ENCODE results near the gene TPCN1.

TPCN1 gene

GRCh38 chr12:113333418-113333750, 112.1 kb downstream of the TPCN1 start:
- Histone ChIP-seq H3K4me3 (ENCODE audit: insufficient read depth, low read length, poor library complexity, severe bottlenecking) (no peak overlapping the region), H3K4me2 (ENCODE audit: low read depth, low read length, poor library complexity, severe bottlenecking) (peak overlapping the region; percentile 74), H3K9me2 (replicated peaks; ENCODE audit: insufficient read depth, low read length) (no peaks in the 10 kb centered on the region), H3K9ac (ENCODE audit: low read length) (no peak overlapping the region), H3K9me3 (ENCODE audit: insufficient read depth, low read length) (no peaks in the 10 kb centered on the region), H2AFZ (ENCODE audit: low read depth, low read length, severe bottlenecking) (no peak overlapping the region), H3K79me2 (ENCODE audit: insufficient read depth, low read length) (no peaks in the 10 kb centered on the region), H3K27me3 (ENCODE audit: low read length) (no peaks in the 10 kb centered on the region), H3K27ac (ENCODE audit: low read depth, low read length) (no peak overlapping the region), H3F3A (ENCODE audit: insufficient read depth) (no peaks in the 10 kb centered on the region), H4K20me1 (ENCODE audit: low read depth, low read length) (no peaks in the 10 kb centered on the region), H3K36me3 (ENCODE audit: low read length) (no peaks in the 10 kb centered on the region)
- TF ChIP-seq, protein P1, sequence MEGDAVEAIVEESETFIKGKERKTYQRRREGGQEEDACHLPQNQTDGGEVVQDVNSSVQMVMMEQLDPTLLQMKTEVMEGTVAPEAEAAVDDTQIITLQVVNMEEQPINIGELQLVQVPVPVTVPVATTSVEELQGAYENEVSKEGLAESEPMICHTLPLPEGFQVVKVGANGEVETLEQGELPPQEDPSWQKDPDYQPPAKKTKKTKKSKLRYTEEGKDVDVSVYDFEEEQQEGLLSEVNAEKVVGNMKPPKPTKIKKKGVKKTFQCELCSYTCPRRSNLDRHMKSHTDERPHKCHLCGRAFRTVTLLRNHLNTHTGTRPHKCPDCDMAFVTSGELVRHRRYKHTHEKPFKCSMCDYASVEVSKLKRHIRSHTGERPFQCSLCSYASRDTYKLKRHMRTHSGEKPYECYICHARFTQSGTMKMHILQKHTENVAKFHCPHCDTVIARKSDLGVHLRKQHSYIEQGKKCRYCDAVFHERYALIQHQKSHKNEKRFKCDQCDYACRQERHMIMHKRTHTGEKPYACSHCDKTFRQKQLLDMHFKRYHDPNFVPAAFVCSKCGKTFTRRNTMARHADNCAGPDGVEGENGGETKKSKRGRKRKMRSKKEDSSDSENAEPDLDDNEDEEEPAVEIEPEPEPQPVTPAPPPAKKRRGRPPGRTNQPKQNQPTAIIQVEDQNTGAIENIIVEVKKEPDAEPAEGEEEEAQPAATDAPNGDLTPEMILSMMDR (IDR thresholded peaks at IDR 0.05; ENCODE audit: insufficient read depth, low read length, poor library complexity, severe bottlenecking), result no peak
- TF ChIP-seq EZH2phosphoT487 (conservative IDR thresholded peaks at IDR 0.05; ENCODE audit: low read length), result no peak

DNA sequence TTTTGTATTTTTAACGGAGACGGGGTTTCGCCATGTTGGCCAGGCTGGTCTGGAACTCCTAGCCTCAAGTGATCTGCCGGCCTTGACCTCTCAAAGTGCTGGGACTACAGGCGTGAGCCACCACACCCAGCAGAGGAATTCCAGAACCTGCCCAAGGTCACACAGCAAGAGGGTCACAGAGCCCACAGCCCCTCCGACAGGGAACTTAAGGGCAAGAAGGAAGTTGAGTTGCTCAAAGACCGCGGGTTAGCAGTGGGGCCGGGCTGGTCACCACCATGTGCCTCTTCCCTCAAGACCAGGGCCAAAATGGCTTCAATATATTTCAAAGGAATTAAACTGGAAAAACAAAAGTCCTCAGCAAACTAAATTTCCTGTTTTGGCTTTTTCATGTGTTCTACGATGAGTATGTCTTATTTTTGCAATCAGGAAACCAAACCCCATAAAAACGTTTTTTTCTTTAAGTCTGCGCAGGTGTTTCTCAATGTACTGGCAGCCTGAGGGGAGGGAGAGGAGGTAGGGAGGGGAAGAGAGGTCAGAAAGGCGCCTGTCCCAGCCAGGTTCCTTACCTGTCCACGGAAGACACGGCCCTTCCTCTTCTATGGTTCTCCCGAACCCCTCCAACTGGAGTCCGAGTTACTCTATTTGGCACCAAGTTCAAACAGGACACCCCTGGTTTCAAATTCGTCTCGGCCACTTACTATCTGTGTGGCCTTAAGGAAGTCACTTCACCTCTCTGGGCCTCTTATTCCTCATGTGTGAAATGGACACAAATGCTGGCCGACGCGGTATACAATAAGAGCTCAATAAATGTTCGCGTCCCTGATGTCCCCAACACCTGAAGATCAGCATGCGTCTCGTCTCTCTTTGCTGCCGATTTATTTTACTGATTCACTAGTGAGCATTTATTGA, 112.9 kb downstream of the TPCN1 start:
- Histone ChIP-seq H4K20me1 (ENCODE audit: low read depth, low read length) (no peaks in the 10 kb centered on the region), H3K4me3 (ENCODE audit: insufficient read depth, low read length, poor library complexity, severe bottlenecking) (peak overlapping the region; percentile 95), H2AFZ (ENCODE audit: low read depth, low read length, severe bottlenecking) (peak overlapping the region; percentile 71), H3K9me3 (ENCODE audit: insufficient read depth, low read length) (no peaks in the 10 kb centered on the region), H3K36me3 (ENCODE audit: low read length) (no peaks in the 10 kb centered on the region), H3F3A (ENCODE audit: insufficient read depth) (no peaks in the 10 kb centered on the region), H3K79me2 (ENCODE audit: insufficient read depth, low read length) (no peaks in the 10 kb centered on the region), H3K9me2 (replicated peaks; ENCODE audit: insufficient read depth, low read length) (no peaks in the 10 kb centered on the region), H3K4me2 (ENCODE audit: low read depth, low read length, poor library complexity, severe bottlenecking) (peak overlapping the region; percentile 74), H3K27me3 (ENCODE audit: low read length) (no peaks in the 10 kb centered on the region), H3K9ac (ENCODE audit: low read length) (peak overlapping the region; percentile 69), H3K27ac (ENCODE audit: low read depth, low read length) (peak overlapping the region; percentile 6; the same call in 1 of the 2 replicates)
- no peak for TF ChIP-seq EZH2phosphoT487 (conservative IDR thresholded peaks at IDR 0.05; ENCODE audit: low read length)
- TF ChIP-seq, protein P1 (IDR thresholded peaks at IDR 0.05; ENCODE audit: insufficient read depth, low read length, poor library complexity, severe bottlenecking), result no peak

DNA sequence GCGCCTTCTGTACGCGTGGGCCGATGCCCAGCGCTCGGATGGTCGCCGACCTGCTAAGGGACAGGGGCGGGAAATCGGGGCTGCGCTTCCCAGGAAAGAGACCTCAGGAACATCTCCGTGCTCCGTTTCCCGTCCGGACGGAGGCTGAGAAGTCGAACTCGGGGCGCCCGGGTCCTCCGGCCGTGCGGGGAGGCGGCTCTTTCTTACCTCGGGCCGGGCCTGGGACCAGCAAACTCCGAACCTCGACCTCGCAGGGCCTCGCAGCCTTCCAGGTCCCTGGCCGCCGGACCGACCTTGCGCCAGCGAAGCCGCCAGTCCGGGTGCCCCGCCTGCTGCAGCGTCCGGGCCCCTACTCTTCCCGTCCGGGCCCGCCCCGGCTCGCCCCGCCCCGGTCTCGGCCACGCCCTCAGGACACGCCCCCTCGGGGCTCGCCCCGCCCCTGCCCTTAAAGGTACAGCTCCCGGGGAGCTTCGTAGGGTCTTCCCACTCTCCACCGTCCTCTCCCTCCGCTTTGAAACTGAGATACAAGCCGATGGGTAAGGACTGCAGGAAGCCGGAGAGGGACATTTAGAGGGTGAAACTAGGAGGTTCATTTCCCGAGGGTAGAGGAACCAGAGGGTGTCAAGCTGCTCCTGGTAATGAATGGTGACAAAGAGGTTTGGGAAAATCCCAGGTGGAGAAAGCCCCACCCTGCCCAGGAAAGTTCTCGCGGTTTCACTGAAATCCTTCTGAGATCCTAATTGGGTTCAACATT, 113.7 kb downstream of the TPCN1 start, which contains the start of gene SLC8B1:
Gene SLC8B1 (minus strand): TSS at position 324 of the 754 bp plus-strand sequence. CDS start 2,231 bp downstream, outside the sequence.
- H3K27ac ChIP-seq (ENCODE audit: low read depth, low read length), result peak within 1 kb of the TSS; percentile 6; the same call in 1 of the 2 replicates

More for the DNA sequence above, 113.7 kb downstream of the TPCN1 start, which contains the start of gene SLC8B1:
- peak within 1 kb of the TSS; percentile 95 for H3K4me3 ChIP-seq (ENCODE audit: insufficient read depth, low read length, poor library complexity, severe bottlenecking)
- TF ChIP-seq EZH2phosphoT487 (conservative IDR thresholded peaks at IDR 0.05; ENCODE audit: low read length), result no peak
- TF ChIP-seq, protein P1 (IDR thresholded peaks at IDR 0.05; ENCODE audit: insufficient read depth, low read length, poor library complexity, severe bottlenecking), result no peak
- H3K36me3 ChIP-seq (ENCODE audit: low read length), result no peaks in the 10 kb centered on the region
- no peaks in the 10 kb centered on the region for H3K9me3 ChIP-seq (ENCODE audit: insufficient read depth, low read length)
- H2AFZ ChIP-seq (ENCODE audit: low read depth, low read length, severe bottlenecking), result peak within 1 kb of the TSS; percentile 71
- peak within 1 kb of the TSS; percentile 69 for H3K9ac ChIP-seq (ENCODE audit: low read length)
- H3K79me2 ChIP-seq (ENCODE audit: insufficient read depth, low read length), result no peaks in the 10 kb centered on the region
- H3F3A ChIP-seq (ENCODE audit: insufficient read depth), result no peaks in the 10 kb centered on the region
- H3K27me3 ChIP-seq (ENCODE audit: low read length), result no peaks in the 10 kb centered on the region
- no peaks in the 10 kb centered on the region for H3K9me2 ChIP-seq (replicated peaks; ENCODE audit: insufficient read depth, low read length)
- peak within 1 kb of the TSS; percentile 74 for H3K4me2 ChIP-seq (ENCODE audit: low read depth, low read length, poor library complexity, severe bottlenecking)
- no peaks in the 10 kb centered on the region for H4K20me1 ChIP-seq (ENCODE audit: low read depth, low read length)
